ENCODE measurements around the gene FAXC.

Gene FAXC

GRCh38 chr6:99349171-99350141 is at the start of gene FAXC:
FAXC (minus strand) TSS chr6:99349674; CDS start chr6:99349372, 302 bp downstream.
- DNase-seq (ENCODE audit: low spot score) = peak; percentile 65

DNA sequence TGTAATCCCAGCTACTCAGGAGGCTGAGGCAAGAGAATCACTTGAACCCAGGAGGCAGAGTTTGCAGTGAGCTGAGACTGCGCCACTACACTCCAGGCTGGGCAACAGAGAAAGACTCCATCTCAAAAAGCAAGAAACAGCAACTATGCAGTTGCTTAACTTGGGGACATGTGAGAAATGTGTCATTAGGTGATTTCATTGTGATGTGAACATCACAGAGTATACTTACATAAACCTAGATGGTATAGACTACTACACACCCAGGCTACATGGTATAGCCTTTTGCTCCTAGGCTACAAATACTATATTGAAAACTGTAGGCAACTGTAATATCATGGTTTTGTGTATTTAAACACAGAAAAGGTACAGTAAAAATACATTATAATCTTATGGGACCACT is 47.8 kb upstream of the FAXC start:
- no peak for DNase-seq (ENCODE audit: low spot score)

DNA sequence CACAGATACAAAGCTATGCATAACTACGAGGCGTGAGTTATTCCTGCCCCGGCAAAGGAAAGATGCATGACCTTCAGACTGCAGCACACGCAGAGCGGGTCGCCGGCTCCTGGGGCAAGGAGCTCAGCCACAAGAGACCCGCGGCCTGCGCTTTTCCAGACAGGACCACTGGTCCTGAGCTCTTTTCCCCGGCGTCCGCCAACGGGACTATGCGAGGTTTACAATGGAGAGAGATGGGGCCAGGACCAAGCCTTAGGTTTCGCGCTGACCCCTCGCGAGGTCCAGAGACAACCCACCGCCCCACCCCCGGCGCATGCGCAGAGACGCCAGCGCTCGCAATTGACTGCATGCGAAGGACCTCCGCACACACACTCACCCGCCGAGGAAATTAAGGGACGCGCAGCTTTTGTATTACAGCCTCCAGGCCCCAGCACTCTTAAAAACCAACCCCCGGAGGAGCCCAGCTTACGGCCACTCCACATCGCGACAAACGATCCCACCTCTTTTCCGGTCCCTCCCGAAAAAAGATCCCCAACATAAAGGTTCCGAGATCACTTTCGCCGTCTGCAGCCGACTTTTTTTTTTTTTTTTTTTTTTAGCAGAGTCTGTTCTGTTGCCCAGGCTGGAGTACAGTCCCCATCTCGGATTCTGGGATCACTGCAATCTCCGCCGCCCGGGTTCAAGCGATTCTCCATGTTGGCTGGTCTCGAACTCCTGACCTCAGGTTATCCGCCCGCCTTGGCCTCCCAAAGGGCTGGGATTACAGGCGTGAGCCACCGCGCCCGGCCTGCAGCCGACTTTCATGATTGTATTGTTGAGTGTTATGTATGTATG is 44.4 kb upstream of the FAXC start, which contains the start of gene COQ3:
TSS of gene COQ3 (minus strand) at position 498 of the 834 bp plus-strand sequence. CDS start at position 482, 16 bp downstream.
- DNase-seq (ENCODE audit: low spot score) = peak; percentile 76

DNA sequence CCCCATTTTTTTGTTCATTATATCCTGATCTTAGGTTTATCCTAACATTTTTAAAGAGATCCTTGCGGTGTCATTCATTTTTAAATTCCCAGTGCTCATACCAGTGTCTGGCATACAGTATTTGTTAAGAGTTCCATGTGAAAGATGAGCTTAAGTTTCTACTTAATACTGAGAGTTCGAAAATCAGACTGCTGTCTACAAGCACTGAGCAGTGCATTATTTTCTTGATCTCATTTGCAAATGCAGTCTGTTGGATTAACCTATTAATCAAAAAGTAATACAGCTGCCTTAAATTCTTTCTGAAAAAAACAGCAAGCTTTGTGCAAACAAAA is 43.9 kb upstream of the FAXC start:
- DNase-seq (ENCODE audit: low spot score) = no peak

DNA sequence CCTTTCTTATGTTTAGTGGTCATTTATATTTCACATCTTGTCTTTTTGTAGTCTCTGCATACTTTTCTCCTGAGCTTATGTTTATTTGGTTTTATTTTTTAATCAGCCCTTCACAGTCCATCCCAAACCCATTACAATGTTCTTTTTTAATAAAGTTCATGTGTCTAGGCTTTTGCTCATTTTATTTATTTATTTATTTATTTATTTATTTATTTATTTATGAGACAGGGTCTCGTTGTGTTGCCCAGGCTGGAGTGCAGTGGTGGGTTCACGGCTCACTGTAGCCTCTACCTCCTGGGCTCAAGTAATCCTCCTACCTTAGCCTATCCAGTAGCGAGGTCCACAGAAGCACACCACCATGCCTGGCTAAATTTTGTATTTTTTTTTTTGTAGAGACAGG is 41.4 kb upstream of the FAXC start:
- DNase-seq (ENCODE audit: low spot score) = no peak

- DNase-seq (ENCODE audit: low spot score) = no peak
These were observed 35.0 kb upstream of the FAXC start for GRCh38 chr6:99384507-99384906.

DNA sequence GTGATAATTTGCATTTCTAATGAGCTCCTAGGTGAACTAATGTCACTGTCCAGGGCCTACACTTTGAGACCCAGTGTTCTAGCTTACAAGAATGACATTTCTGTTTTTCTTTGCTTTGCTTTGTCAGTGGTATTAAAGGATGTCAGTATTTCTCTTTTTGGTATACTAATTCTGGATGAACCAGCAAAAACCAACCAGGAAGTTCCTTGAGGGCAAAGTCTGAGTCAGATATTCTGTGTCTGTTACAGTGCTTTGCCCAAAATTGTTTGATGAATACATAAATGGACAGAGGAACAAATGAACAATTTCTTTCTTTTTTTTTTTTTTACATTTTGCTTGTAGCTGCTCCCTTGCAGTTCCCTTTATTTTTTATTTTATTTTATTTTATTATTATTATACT is 29.2 kb upstream of the FAXC start:
- no peak for DNase-seq (ENCODE audit: low spot score)

DNA sequence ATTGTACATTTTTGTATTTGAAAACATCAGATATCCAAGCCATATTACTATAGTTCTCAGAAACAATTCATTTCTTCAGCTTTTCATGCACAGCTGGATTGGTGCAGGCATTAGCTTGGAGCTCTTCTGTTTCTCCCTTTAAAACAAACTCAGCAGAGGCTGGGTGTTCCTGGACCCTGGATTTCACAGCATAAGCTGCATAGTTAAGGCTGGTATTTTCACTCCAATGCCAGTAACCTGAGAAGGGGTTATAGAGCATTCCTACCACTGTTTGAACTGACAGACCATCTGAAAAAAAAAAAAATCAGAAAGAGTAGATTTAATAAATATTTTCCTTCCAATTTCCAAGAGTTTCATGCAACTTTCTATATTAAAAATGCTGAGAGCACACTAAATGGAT is 20.1 kb upstream of the FAXC start:
- no peak for DNase-seq (ENCODE audit: low spot score)

DNA sequence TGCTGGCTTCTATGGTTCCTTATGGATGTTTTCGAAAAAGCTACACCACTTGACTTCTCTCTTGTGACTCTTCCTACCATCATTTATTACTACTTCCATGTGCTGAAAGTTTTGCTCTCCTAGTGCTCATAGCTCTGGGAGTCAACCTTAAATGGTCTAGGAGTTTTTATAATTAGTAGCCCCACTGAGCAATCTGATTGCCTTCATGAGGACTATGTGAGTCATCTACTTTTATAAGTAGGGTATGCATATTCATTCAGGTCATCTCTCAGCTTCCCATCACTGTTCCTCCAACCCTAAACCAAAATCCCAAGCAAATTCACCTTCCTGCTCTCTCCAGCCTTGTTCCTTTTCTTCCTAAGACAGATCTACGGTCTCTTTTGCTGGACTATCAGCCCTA is 17.4 kb upstream of the FAXC start:
- DNase-seq (ENCODE audit: low spot score) = no peak

- DNase-seq (ENCODE audit: low spot score) = no peak
These were observed 14.6 kb upstream of the FAXC start for GRCh38 chr6:99364026-99364425.

DNA sequence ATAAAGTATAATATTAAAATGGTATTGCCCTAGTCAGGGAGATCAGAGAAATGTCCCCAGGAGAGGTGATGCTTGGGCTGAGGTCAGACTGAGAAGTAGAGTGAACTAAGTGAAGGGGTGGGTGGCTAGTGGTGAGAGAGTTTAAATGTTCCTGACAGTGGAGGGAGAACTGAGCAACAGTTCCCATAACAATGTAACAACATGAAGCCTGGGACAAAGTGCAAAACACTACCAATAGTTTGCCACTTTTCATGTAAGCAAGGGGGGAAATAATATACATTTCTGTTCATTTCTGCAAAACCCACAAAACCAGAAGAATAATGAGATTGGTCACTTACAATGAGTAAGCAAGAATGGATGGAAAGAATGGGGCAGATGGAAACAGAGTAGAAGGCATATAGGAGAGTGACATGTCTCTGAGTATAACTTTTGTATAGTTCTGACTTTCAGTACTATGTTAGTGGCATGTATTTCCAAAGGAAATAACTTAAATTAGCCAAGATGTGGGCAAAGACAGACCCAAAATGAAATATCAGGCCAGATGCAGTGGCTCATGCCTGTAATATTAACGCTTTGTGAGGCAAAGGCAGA is 13.3 kb upstream of the FAXC start:
- no peak for DNase-seq (ENCODE audit: low spot score)

GRCh38 chr6:99359800-99360199 is 10.3 kb upstream of the FAXC start:
- no peak for DNase-seq (ENCODE audit: low spot score)

DNA sequence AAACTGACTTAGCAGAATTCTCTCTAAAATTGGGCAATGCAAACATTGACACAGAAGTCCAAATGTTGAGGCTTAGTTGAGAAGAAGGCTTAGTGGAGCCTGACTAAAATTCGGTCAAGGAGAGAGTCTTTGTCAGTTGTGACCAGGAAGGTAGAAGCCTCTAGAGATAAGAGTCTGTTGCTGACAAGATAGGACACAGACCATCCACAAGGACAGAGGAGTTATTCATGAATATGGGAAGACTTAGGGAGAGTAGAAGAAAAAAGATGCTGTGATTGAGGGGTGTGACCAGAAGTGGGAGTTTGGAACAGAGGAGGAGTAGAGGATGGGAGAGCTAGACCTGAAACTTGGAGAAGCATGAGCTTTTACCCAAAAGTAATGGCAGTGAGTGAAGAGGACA is 7.2 kb upstream of the FAXC start:
- no peak for DNase-seq (ENCODE audit: low spot score)

DNA sequence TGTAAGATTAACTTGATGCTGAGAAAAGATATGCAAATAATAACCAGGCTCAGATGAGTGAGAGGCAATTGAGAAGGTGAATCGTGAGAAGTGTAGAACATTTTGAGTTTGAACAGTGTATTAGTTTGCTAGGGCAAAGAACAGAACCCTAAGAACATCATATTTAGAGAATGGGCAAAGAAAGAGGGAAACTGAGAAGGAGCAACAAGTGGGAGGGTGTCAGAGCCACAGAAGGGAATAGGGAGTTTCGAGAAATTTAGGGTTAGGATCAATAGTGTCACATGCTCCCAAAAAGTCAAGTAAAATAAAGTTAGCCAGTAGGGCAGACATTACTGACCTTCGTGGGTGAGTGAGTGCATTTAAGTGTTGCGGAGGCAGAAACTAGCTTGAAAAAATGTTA is 5.5 kb upstream of the FAXC start:
- no peak for DNase-seq (ENCODE audit: low spot score)

DNA sequence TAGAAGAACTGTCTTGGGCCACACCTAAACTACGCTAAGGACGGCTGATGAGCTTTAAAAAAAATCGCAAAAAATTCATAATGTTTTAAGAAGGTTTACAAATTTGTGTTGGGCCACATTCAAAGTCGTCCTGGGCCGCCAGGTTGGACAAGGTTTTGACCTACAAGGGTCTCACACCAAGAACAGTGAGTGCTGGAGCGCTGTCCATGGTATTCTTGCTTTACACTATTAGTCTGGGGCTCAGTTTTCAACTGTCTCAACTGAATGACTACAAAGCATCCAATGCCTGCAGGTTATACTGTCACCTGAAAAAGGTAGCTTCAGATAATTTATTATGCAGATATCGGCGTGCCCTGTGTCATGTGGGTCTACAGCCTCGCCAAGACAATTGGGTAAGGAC is 3.7 kb upstream of the FAXC start:
- DNase-seq (ENCODE audit: low spot score) = no peak

- no peak for DNase-seq (ENCODE audit: low spot score)
These were observed 1.1 kb upstream of the FAXC start for GRCh38 chr6:99350573-99350972.

DNA sequence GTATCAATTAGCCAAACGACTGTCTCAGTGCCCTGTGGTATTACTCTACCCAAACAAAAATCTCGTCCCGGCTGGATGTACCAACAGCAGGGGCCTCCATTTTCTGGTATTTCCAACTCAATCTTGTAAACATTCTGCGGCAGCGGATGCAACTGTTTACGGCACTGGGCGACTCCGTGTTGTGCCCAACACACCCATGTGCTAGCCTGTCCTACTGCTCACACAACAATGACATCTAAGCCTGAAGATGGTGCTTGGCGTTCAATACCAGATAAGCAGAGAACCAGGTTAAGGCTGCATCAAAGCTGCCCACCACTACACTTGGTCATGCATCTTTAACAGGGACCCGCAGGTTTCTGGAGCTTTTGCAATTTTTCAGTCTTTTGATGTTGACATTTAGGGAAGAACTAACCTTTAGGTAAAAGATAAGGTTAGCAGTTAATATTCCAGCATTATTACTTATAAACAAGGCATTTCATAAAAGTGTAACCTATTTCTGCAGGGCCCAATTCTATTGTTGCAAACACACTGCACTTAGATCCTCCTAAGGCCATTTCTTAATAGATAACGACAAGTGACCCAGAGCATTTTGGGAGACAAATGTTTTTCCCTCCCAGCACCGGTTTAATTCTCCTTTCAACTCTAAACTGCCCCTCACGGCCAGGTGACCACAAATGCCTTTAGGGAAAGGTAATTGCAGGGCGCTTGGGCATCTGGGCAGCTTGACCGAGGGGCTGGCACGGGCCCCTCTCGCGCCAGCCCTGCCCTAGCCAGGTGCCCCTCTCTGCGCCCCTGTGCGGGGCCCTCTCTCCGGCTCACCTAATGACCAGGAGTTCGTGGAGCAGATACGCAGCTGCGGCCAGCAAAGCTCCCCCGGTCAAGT is 945 bp downstream of the FAXC start:
- DNase-seq (ENCODE audit: low spot score) = no peak

GRCh38 chr6:99347804-99348203 is 1.7 kb downstream of the FAXC start:
- no peak for DNase-seq (ENCODE audit: low spot score)

- no peak for DNase-seq (ENCODE audit: low spot score)
These were observed 2.9 kb downstream of the FAXC start for GRCh38 chr6:99346595-99346994.

DNA sequence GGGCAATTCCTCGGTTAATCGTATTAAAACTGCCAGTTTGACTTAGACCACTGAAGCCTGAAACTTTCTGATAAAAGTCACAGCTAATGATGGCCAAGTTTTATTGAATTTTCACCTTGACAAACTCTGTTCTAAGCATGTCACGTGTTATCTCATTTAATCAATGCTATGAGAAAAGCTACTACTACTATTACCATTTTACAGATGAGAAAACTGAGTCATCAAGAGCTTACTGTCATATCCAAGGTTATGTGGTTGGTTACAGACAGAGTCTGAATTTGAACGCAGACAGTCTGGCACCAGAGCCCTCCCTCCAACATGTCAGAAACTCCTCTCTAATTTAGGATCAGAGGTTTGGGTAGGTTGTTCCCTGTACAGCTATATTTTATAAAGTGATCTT is 4.3 kb downstream of the FAXC start:
- no peak for DNase-seq (ENCODE audit: low spot score)

DNA sequence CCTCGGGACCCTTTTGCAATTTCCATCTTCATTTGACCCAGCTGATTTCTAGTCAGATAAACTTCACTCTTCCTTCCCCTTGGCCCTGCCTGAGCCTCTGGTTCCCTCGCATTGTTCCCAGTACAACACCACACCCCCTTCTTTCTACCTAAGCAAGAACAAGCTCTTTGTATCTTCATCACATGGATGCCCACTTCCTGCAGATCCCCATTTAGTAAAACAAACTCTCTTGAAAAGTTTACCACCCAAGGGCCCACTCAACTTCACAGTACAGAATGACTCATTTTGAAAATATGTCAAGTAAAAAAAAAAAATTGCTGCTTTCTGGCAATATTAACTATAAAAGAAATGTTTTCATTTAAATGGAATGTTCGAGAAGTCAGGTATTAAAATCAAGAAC is 5.2 kb downstream of the FAXC start:
- DNase-seq (ENCODE audit: low spot score) = no peak
